ENCODE data around the gene APBB3.
"Not testable (repeated sequence)": the region's sequence is repeated elsewhere in the genome, so short reads cannot be mapped to it uniquely, and the experiment has no call there.

The APBB3 gene, protein sequence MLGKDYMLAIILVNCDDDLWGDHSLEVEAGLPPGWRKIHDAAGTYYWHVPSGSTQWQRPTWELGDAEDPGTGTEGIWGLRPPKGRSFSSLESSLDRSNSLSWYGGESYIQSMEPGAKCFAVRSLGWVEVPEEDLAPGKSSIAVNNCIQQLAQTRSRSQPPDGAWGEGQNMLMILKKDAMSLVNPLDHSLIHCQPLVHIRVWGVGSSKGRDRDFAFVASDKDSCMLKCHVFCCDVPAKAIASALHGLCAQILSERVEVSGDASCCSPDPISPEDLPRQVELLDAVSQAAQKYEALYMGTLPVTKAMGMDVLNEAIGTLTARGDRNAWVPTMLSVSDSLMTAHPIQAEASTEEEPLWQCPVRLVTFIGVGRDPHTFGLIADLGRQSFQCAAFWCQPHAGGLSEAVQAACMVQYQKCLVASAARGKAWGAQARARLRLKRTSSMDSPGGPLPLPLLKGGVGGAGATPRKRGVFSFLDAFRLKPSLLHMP

DNA sequence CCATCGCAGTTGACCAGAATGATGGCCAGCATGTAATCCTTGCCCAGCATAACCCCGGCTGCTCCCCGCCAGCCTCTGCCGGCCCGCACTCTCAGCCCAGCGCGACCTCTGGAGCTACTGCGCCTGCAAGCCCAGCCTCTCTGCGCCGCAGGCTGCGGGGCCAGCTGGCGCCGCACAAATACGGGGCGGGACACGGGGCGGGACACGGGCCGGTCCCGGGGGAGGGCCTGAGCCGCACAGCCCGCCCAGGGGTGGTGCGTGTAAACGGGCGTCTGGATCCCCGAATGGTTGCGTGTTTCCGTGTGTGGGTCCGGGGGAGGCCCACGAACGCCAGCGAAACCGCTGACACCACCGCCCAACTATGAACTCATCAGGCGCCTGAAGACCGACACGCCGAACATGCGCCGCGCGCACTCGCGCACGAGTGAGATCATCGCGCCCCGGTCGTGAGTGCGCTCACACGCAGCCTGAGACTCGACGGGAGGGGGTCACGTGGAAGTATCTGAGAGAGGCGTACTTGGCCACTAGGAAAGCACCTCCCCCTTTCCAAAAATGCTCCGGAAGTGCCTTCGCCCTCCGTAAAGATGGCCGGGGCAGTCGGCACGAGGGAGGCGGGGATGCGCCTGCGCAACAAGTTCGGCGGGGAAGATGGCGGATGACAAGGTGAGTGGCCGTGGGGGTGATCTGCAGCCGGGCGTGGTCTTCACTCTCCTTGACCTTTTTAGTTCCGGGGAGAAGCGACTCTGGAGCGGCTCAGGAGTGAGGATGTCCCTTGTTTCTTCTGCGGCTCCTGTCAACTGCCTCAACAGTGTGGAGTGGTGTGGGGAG, at the start of gene APBB3, which contains the start of gene SLC35A4:
APBB3 (minus strand) TSS at position 403 of the 828 bp plus-strand sequence; CDS start at position 50, 353 bp downstream.
SLC35A4 (plus strand) TSS at position 633 of the 828 bp plus-strand sequence. CDS start 2,342 bp downstream, outside the sequence.
- DNase-seq, result peak; percentile 96

DNA sequence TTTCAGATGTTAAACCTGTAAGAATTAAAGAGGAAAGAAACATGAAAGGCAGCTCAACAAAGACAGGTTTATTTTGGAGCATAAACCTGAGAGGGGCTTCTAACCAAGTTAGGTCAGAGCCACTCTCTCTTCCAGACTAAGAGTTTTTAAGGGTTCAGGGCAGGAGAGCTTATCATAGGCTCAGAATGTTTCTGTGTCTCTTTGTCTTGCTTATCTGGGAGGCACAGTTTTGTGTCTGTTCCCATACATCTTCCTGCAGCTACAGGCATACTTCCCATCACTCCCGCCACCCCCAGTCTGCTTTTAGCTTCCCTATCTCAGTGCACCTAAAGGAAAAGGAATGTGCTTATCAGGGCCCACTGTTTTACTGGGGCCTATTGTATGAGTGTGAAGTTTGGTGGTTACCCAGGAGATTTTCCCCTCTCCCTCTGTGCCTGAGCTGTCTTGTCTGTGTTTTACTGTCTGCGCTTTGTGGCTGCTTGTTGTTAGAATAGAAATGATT, 46.7 kb upstream of the APBB3 start:
- no peak for DNase-seq

DNA sequence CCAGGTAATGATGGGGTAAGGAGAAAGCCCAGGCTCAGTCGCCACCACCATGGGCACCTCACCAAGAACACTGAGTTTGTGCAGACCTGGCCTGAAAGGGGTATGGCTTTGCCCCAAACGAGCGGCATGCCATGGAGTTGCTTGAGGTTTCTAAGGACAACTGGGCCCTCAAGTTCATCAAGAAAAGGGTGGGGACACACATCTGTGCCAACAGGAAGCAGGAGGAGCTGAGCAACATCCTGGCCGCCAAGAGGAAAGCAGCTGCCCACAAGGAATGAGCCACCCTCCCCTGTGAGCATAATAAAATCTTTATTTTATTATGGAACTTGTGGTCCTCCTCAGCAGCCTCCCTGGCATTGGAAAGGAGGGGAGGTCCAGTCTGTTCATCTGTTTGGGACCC, 44.7 kb upstream of the APBB3 start:
- DNase-seq, result no peak

DNA sequence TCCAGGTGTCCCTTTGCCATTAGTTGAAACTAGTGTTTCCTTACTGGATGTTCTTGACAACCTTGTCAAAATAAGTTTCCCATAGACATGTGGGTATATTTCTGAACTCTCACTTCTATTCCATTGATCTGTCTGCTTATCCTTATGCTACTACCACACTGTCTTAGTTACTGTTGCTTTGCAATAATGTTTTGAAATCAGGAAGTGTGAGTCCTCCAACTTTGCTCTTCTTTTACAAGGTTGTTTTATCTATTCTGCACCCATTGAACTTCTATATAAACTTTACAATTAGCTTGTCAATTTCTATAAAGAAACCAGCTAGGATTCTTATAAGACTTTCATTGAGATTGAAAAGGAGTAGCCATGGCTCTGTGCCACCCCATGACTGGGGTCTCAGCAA, 44.3 kb upstream of the APBB3 start:
- no peak for DNase-seq

DNA sequence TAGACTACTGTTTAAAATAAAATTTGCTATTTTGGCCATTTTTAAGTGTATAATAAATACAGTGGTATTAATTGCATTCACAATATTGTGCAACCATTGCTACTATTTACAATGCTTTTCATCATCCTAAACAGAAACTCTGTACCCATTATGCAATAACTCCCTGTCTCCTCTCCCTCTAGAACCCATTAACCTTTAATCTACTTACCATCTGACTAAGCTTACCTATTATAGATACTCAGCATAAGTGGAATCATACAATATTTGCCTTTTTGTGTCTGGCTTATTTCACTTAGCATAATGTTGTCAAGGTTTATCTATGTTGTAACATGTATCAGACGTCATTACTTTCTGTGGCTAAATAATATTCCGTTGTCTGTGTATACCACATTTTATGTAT, 42.6 kb upstream of the APBB3 start:
- DNase-seq, result no peak

DNA sequence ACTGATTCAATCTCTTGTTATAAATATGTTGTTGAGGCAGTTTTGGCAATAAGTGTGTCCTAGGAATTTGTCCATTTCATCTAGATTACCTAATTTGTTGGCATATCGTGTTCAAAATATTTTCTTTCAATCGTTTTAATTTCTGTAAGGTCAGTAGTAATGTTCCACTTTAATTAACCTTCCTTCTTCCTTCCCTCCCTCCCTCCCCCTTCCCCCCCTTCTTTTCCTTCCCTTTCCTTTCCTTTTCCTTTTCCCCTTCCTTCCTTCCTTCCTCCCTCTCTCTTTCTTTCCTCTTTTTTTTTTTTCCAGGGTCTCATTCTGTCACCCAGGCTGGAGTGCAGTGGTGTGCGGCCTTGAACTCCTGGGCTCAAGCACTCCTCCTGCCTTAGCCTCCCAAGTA, 41.5 kb upstream of the APBB3 start:
- DNase-seq, result no peak

DNA sequence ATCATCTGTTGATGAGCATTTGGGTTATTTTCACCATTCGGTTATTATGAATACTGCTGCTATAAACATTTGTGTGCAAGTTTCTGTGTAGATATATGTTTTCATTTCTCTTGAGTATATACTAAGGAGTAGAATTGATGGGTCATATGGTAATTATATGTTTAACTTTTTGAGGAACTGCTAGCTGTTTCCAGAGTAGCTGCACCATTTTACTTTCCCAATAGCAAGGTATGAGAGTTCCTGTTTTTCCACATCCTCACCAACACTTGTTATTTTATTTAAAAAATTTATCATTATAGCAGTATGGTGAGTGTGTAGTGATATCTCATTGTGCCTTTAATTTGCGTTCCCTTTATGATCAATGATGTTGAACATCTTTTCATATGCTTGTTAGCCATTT, 39.3 kb upstream of the APBB3 start:
- no peak for DNase-seq

DNA sequence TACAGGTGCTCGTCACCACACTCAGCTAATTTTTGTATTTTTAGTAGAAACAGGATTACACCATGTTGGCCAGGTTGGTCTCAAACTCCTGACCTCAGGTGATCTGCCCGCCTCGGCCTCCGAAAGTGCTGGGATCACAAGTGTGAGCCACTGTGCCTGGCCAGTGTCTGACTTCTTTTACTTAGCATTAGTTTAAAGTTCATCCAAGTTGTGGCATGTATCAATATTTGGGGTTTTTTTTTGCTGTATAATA, 39.0 kb upstream of the APBB3 start:
- not testable (repeated sequence) for DNase-seq

DNA sequence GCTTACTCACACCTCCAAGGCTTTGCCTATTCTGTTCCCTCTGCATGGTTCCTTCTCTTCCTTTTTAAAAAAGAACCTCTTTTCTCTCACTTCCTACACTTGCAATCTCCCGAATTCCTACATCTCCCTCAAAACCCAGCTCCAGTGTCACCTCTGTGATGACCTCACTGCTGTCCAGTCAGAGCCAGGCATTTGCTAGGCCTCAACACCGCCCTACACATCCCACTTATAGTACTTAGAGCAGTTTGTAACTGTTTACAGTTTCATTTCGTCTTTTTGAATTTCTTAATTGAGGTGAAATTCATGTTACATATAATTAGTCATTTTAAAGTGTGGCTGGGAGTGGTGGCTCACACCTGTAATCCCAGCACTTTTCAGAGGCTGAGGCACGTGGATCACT, 37.7 kb upstream of the APBB3 start:
- no peak for DNase-seq

DNA sequence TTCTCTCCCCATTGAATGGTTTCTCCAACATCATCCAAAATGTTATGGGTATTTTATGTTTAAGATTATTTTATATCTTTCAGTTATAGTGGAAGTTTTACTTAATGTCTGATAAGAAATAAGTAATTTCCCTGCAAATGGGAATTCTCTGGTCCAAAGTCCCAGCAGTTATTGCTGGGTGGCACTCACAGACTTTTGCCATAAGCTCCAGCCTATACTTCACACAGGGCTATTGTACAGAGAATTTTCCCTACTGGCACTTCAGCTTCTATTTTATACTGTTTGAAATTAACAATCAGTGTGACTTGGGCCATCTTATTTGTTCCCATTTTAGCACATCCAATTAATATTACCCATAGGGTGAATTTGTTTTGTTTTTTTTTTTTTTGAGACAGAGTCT, 35.7 kb upstream of the APBB3 start:
- no peak for DNase-seq

DNA sequence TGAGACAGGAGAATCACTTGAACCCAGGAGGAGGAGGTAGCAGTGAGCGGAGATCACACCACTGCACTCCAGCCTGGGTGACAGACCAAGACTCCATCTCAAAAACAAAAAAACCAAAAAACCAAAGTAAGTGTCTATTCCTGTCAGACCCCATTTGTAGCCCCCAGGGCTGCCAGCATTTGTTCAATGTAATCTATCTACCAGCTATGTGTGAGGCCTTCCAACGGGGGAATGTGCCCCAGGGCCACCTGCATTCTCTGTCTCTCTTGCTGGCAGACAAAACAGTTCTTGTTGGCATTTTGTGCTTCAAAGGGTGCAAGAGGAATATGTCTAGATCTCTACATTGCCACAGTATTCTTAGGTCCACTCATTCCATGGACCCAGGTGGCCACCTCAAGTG, 34.4 kb upstream of the APBB3 start:
- no peak for DNase-seq

DNA sequence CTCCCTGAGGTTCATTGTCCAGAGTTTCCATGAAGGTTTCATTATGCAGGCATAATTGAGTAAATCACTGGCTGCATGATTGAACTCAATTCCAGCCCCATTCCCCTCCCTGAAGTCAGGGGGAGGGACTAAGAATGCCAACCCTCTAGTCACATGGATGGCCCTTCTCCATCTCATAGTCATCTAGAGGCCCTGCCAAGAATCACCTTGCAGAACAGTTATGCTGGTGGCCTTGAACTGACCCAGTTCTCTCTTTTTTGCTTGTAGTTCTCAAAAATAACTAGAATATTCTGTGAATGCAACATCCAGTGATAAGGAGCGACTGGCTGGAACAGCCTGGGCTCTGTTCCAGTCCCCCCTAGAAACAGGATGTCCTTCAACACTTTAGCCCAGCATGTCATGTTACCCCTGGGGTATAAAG, 31.9 kb upstream of the APBB3 start:
- no peak for DNase-seq

DNA sequence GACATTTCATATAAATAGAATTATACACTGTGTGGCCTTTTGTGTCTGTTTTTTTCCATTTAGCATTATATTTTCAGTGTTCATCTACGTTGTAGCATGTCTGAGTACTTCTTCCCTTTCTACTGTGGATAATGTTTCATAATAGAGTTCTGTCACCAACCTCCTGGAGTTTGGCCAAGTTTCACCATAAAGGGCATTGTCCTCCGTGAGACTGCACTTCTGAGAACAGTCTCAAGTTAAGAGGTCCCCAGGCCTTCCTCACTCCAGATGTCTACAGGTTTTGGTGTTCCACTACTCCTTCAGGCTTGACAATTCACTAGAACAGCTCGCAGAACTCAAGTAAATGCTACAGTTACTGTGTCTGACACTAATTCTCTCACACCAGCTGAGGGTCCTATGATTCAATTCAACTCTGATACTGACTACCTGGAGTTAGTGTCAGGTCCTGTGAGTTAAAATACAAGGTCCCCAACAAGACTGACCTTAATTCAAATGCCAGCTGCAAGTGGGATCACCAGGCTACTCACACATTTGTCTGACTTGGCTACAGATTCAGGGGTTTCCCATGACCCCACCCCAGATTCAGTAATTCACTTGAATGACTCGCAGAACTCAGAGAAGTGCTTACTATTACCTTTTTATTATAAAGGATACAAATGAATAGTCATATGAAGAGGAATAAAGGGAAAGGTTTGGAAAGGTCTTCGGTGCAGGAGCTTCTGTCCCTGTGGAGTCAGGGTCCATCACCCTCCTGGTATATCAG, 31.3 kb upstream of the APBB3 start:
- DNase-seq, result no peak

DNA sequence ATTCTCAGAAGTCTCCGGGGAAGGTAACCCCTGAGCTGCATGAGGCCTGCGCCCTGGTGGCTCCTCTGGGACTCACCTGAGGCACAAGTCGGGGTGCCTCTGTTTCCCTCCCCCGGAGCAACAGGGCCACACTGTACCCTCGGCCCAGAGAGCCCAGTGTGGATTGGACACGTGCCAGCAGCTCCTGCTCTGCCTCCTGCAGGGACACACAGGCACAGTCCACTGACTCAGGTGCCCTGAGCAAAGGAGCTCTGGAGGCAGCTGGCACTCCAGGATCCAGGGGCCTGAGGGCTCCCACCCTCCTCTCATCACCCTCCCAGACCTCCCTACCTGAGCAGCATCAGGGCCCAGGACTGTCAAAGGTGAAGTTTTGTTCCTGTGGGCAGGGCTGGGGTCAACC, 29.8 kb upstream of the APBB3 start:
- no peak for DNase-seq

DNA sequence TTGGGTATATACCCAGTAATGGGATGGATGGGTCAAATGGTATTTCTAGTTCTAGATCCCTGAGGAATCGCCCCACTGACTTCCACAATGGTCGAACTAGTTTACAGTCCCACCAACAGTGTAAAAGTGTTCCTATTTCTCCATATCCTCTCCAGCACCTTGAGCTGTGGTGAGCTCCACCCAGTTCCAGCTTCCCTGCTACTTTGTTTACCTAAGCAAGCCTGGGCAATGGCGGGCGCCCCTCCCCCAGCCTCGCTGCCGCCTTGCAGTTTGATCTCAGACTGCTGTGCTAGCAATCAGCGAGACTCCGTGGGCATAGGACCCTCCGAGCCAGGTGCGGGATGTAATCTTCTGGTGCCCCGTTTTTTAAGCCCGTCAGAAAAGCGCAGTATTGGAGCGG, 28.7 kb upstream of the APBB3 start:
- DNase-seq, result not testable (repeated sequence)

DNA sequence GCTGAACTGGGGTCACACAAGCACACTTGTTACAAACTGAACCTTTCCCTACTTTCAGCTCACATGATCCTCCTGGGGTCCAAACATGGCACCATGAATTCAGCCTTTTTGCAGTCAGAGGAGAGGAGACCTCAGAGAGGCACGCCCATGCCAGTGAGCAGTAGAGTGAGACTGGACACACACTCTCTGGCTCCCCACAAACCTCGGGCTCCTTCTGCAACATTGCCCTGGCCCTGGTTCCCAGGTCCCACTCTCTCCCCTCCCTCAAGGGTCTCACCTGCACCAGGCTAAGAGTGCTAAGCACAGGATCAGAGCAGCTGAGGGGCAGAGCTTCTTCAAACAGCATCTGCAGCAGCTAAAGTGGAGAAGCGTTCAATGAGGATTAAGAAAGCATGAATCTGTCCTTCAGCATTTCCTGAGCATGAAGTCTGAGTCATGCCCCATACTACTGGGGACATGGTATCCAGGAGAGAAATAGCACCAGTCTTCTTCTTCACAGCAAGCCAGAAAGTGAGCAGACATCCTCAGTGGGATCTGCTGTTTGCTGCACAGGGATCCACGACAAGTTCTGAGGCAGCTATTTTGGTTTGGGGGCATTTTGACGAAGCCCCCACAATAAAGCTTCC, 27.5 kb upstream of the APBB3 start:
- no peak for DNase-seq

DNA sequence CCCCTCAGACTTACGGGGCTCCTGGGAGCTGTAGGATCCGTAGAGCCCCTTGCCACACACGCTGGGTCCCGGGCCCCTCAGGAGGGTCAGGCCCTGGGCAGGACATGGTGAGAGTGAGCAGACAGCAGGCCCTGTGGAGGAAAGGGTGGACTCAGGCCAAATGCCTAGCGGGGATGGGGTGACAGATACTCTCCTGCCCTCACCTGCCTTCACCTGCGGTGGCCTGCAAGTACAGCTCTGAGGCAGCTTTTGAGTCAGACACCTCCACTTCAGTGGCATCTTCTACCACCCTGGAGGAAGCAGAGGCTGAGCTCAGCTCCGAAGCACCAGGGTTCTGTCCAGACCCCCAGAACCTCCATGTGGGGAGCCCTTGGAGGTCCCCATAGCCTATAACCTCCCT, 26.5 kb upstream of the APBB3 start:
- DNase-seq, result no peak

DNA sequence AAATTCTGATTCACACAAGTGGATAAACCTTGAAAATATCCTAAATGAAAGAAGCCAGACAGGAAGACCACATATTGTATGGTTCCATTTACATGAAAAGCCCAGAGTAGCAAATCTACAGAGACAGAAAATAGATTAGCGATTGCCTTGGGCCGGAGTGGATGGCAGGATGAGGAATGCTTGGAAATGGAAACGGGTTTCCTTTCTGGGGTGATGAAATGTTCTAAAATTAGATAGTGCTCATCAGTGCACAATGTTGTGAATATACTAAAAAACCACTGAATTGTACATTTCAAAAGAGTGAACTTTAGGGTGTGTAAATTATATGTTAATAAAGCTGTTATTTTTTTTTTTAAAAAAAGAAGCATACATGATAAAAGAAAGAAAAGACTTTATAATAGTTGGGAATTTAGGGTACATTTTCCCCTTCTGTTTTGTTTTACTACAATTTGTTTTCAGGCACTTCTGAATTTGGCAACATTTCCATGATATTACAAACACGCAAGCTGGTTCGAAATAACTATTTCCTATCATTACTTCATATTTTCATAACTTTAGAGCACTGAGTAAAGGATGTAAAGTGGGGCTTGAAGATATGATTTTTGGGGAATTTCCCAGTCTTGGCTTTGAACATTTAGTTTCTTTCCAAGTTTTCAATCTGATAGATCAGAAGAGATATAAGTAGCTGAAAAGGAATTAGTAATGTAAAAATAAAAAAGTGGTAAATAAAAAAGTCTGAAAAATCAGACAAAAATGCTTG, 24.1 kb upstream of the APBB3 start:
- DNase-seq, result no peak

DNA sequence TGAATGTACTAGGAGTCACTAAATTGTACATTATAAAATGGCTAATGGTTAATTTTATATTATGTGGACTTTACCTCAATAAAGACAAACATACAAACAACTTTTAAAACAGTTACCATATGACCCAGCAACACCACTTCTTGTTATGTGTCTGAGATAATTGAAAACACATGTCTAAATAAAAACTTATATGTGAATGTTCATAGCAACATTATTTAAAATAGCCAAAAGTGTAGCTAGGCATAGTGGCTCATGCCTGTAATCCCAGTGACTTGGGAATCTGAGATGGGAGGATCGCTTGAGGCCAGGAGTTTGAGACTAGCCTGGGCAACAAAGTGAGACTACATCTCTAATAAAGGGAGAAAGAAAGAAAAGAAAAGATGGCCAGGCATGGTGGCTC, 23.1 kb upstream of the APBB3 start:
- no peak for DNase-seq

DNA sequence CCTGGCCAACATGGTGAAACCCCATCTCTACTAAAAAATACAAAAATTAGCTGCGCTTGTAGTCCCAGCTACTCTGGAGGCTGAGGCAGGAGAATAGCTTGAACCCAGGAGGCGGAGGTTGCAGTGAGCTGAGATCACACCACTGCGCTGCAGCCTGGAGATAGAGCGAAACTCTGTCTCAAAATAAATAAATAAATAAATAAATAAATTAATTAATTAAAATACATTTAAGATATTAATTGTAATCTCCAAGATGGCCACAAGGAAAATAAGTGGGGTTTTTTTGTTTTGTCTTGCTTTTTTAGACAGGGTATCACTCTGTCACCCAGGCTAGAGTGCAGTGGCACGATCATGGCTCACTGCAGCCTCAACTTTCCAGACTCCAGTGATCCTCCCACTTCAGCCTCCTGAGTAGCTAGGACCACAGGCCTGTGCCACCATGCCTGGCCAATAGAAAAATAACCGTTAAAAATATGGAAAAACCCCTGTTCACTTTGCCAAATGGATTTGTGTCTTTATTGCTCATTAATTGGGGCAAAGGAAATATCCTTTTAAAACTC, 14.9 kb upstream of the APBB3 start:
- not testable (repeated sequence) for DNase-seq

DNA sequence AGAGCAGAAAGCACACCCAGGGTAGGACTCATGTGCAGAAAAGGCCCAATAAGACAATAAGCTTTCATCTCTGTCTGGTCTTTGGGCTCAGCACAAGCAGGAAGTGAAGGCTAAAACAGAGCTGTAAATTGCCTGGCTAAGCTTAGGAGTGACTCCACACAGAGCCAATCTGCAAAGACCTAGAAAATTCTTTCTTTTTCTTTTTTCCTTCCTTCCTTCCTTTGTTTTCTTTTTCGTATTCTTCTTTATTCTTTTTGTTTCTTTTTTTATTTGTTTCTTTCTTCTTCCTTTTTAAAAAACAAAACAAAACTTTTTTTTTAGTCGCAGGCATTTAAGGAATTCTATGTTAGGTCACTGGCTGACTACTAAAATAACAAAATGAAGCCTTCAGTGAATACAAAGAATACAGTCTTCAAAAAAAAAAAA, 12.4 kb upstream of the APBB3 start:
- DNase-seq, result no peak

DNA sequence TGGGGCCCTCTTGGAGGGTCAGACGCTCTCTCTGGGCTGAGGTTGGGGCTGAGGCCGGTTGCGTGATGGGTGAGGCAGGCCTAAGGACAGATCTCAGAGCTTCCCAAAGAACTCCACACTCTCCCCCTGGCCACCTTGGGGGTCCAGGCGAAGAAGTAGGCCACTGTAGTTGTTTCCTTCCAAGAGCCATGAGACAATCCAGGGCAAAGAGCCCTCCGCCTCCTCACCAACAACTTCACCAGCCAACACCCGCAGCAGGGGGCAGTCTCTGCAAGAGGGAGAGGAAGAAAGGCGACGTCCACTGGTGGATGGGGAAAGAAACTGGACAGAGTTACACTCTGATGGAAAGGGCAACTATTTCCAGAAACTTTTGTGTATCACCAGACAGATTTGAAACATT, 10.9 kb upstream of the APBB3 start:
- no peak for DNase-seq

Measured in stimulated activated CD4-positive, alpha-beta T cell treated with anti-CD3 and anti-CD28 coated beads, Interleukin-15, amount 100 ng/mL, for 24 hours (primary cell).